GM06990 (cell line): ENCODE results near the gene RIPPLY2.

Experiments
- DNase-seq: peaks from one replicate; pipeline ENCODE4 v3.0.0-alpha.2; 2011; ENCODE audit not compliant: insufficient read length; ENCODE audit errors: extremely low read depth
- H3K27me3 ChIP-seq: replicated peaks from 2 replicates; pipeline ENCODE4 v1.6.0; 2011; ENCODE audit warnings: low read length; ENCODE audit not compliant: control insufficient read depth, insufficient read depth
- H3K36me3 ChIP-seq: 2 replicates; pipeline ENCODE4 v1.5.1; 2011; ENCODE audit warnings: low read length; ENCODE audit not compliant: control insufficient read depth, insufficient read depth
- H3K4me3 ChIP-seq: replicated peaks from 2 replicates; pipeline ENCODE4 v1.5.1; 2011; ENCODE audit warnings: low read depth, mild to moderate bottlenecking, control low read depth, low read length
- CTCF ChIP-seq: IDR thresholded peaks from 2 replicates; pipeline ENCODE4 v1.5.1; 2011; ENCODE audit warnings: low read length, control low read depth, mild to moderate bottlenecking, inconsistent platforms; ENCODE audit not compliant: insufficient read depth, poor library complexity, severe bottlenecking

The RIPPLY2 gene

GRCh38 chr6:83879746-83880145, 26.6 kb downstream of the RIPPLY2 start:
- Histone ChIP-seq H3K4me3 (no peak overlapping the region), H3K27me3 (no peaks in the 10 kb centered on the region), H3K36me3 (no peaks in the 10 kb centered on the region)
- no peak for TF ChIP-seq CTCF
- no peak for DNase-seq

- H3K27me3 ChIP-seq = no peaks in the 10 kb centered on the region
Measured at GRCh38 chr6:83883240-83883639, 30.1 kb downstream of the RIPPLY2 start.

GRCh38 chr6:83884523-83884922, 31.4 kb downstream of the RIPPLY2 start:
- Histone ChIP-seq H3K4me3 (no peak overlapping the region), H3K36me3 (no peaks in the 10 kb centered on the region), H3K27me3 (no peaks in the 10 kb centered on the region)
- peak; percentile 34 for DNase-seq
- TF ChIP-seq CTCF = peak; percentile 48

More at GRCh38 chr6:83883240-83883639, 30.1 kb downstream of the RIPPLY2 start:
- Histone ChIP-seq H3K4me3 (no peak overlapping the region), H3K36me3 (no peaks in the 10 kb centered on the region)
- DNase-seq = no peak
- TF ChIP-seq CTCF = no peak

GRCh38 chr6:83885984-83886383, 32.8 kb downstream of the RIPPLY2 start:
- no peak overlapping the region for H3K4me3 ChIP-seq
- H3K36me3 ChIP-seq = no peaks in the 10 kb centered on the region
- no peaks in the 10 kb centered on the region for H3K27me3 ChIP-seq
- no peak for DNase-seq
- TF ChIP-seq CTCF = no peak

- H3K4me3 ChIP-seq = no peak overlapping the region
- no peaks in the 10 kb centered on the region for H3K36me3 ChIP-seq
- H3K27me3 ChIP-seq = no peaks in the 10 kb centered on the region
- no peak for DNase-seq
- TF ChIP-seq CTCF = no peak
Measured at GRCh38 chr6:83889621-83890020, 36.5 kb downstream of the RIPPLY2 start.

GRCh38 chr6:83890520-83890919, 37.4 kb downstream of the RIPPLY2 start:
- Histone ChIP-seq H3K27me3 (no peaks in the 10 kb centered on the region), H3K4me3 (no peak overlapping the region), H3K36me3 (no peaks in the 10 kb centered on the region)
- DNase-seq = no peak
- no peak for TF ChIP-seq CTCF
